Measurements from ENCODE around the gene ZFAND5.

The ZFAND5 gene

DNA sequence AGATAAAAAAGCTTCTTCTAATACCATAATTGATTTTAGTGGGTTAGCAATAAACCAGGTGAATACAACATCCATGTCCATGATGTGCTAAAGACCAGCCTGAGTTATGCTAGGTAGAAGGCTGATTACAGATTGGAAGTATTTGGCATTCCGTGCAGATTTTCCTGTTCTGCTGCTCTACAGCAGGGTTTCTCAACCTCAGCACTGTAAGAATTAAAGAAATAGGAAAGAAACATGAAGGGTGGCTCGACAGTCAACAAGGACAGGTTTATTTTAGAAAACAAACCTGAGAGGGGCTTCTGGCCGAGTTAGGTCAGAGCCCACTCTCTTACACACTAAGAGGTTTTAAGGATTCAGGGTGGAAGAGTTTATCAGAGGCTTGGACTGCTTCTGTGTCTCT is 42.3 kb downstream of the ZFAND5 start:
- no peak for DNase-seq (ENCODE audit: low read depth)

- no peak for DNase-seq (ENCODE audit: low read depth)
These were observed 42.7 kb downstream of the ZFAND5 start for GRCh38 chr9:72322259-72322658.

GRCh38 chr9:72315510-72316311 is 49.3 kb downstream of the ZFAND5 start:
- no peak for DNase-seq (ENCODE audit: low read depth)

- no peak for DNase-seq (ENCODE audit: low read depth)
These were observed 49.9 kb downstream of the ZFAND5 start for GRCh38 chr9:72315089-72315509.

GRCh38 chr9:72313507-72313906 is 51.5 kb downstream of the ZFAND5 start:
- DNase-seq (ENCODE audit: low read depth) = no peak

- DNase-seq (ENCODE audit: low read depth) = no peak
These were observed 52.5 kb downstream of the ZFAND5 start for GRCh38 chr9:72312386-72312987.

GRCh38 chr9:72309364-72310133 is 55.5 kb downstream of the ZFAND5 start:
- no peak for DNase-seq (ENCODE audit: low read depth)

DNA sequence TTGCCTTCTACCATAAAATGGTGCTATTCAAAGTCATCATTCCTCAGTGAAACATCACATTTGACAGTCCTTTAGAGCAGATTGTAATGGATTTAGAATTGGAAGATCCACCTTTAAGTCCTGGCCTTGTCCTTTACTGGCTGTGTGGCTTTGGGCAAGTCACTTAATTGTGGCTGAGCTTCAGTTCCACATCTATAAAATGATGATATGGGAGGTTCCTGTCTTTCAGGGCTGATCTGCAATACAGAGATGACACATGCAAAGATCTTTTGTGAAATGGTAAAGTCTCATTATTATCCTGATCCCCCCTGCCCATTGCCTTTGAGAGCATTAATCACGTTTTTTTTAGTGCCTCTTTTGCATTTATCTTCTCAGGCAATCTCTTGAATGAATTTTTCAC is 58.2 kb downstream of the ZFAND5 start:
- DNase-seq (ENCODE audit: low read depth) = no peak

GRCh38 chr9:72305707-72306106 is 59.3 kb downstream of the ZFAND5 start:
- no peak for DNase-seq (ENCODE audit: low read depth)

- DNase-seq (ENCODE audit: low read depth) = no peak
These were observed 59.9 kb downstream of the ZFAND5 start for GRCh38 chr9:72305102-72305546.

- DNase-seq (ENCODE audit: low read depth) = no peak
These were observed 60.5 kb downstream of the ZFAND5 start for GRCh38 chr9:72304538-72304937.
